ENCODE measurements around the gene RNF4. TPM values are rescaled to one million over a fixed set of nuclear protein-coding genes. Genes with fewer than 3 reads are reported as not detected.

RNF4 gene
- total and polyA plus RNA-seq, 4 donors, result 14.8 to 54.7 (median 41.1) TPM

Other genes with a start within 250 kb of the RNF4 start
- gene HAUS3, start 227.0 kb upstream of the RNF4 start, total RNA-seq, result 10 to 100 TPM; 12.8 to 21.0 TPM
- gene HAUS3, start 227.0 kb upstream of the RNF4 start, polyA plus RNA-seq, result 10 to 100 TPM in 1 of 2 donors, 1 to 10 TPM in 1; 5.6 to 11.5 TPM
- gene POLN, start 227.0 kb upstream of the RNF4 start, total RNA-seq, result 1 to 10 TPM; 3.3 to 3.7 TPM
- 1 to 10 TPM in 1 of 2 donors, under 1 TPM in 1; 0.68 to 1.1 TPM for gene POLN, start 227.0 kb upstream of the RNF4 start, polyA plus RNA-seq
- gene MXD4, start 207.0 kb upstream of the RNF4 start, total RNA-seq, result 10 to 100 TPM; 37.5 to 65.1 TPM
- gene MXD4, start 207.0 kb upstream of the RNF4 start, polyA plus RNA-seq, result 10 to 100 TPM; 34.4 to 58.2 TPM
- 10 to 100 TPM in 1 of 2 donors, 1 to 10 TPM in 1; 8.3 to 10.3 TPM for gene ZFYVE28, start 50.5 kb upstream of the RNF4 start, total RNA-seq
- 1 to 10 TPM; 6.8 to 6.9 TPM for gene ZFYVE28, start 50.5 kb upstream of the RNF4 start, polyA plus RNA-seq
- gene CFAP99, start 50.2 kb upstream of the RNF4 start, total RNA-seq, result 10 to 100 TPM in 1 of 2 donors, 1 to 10 TPM in 1; 2.6 to 12.1 TPM
- gene CFAP99, start 50.2 kb upstream of the RNF4 start, polyA plus RNA-seq, result 1 to 10 TPM; 2.1 TPM
- 10 to 100 TPM; 24.1 to 33.2 TPM for gene FAM193A, start 67.5 kb downstream of the RNF4 start, total RNA-seq
- 10 to 100 TPM in 1 of 2 donors, 1 to 10 TPM in 1; 9.7 to 10.8 TPM for gene FAM193A, start 67.5 kb downstream of the RNF4 start, polyA plus RNA-seq